RKO (cell line): ENCODE results near the gene ADGRL1.

Experiments
- DNase-seq: peaks from one replicate; pipeline ENCODE4 v3.0.0-alpha.2; 2016; ENCODE audit warnings: low spot score

ADGRL1 gene

DNA sequence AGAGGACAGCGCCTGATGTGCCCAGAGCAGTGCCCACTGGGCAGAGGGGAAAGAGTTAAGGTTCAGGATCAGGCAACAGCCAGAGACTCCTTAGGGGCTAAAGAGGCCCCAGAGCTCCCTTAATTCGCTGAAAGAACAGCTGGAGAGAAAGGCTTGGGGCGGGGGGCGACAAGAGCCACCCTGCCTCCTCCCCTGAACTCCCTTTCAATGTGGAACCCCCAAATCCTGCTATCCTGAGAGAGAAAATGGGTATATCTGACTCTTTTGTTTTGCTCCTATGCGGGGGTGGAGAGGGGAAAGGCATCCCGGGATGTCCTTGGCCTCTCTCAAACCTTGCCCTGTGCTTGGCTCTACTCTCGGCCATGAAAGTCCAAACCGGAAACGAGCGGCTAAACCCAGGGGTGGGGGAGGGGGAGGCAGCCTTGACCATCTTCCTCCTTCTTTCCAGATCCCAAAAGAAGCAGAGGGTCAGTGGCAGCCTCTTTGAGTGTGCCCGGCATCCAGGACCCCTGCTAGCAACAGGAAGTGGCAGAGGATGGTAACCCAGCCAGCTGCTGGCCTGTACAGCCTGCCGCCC lies 93.1 kb downstream of the ADGRL1 start:
- no peak for DNase-seq

GRCh38 chr19:14112051-14112808 lies 93.7 kb downstream of the ADGRL1 start:
- DNase-seq: no peak

GRCh38 chr19:14111486-14111885 lies 94.5 kb downstream of the ADGRL1 start:
- no peak for DNase-seq

DNA sequence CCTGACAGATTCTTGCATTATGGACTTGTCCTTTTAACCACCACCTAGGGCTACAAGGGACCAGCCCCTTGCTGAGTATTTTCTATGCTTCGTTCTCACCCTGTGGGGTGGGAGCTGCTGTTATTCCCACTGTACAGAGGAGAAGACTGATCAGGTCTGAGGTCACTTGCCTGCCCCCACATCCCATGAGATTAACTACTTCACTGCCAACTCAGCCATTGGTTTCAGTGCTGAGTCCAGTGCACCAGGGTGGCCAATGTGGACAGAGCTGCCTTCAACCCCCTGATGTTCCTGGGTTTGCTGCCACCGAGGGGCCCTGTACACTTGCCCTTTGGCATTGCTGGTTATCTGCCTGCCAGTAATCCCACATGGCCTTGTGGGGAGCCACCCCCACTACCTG lies 95.3 kb downstream of the ADGRL1 start:
- no peak for DNase-seq

- peak; percentile 42 for DNase-seq
These were observed 98.1 kb downstream of the ADGRL1 start for GRCh38 chr19:14107581-14108461.

DNA sequence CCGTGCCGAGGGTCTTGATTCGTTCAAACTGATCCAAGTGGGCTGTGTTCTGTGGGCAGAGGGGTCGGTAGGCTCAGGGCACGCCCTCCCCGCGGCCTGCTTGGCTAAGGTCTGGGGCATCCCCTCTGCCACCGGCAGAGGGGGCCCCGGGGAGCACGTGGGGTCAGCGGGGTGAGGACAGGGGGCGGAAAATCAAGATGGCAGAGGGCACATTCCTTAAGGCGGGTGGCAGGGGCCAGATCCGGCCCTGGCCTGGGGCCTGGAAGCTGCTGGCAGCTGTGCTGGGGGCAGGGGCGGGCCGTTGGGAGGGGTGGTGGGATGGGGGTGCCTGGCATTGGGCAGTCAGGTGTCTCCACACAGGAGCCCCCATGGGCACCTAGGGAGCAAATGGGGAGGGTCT lies 99.1 kb downstream of the ADGRL1 start:
- no peak for DNase-seq

- DNase-seq: no peak
These were observed 100.3 kb downstream of the ADGRL1 start for GRCh38 chr19:14105680-14106079.

DNA sequence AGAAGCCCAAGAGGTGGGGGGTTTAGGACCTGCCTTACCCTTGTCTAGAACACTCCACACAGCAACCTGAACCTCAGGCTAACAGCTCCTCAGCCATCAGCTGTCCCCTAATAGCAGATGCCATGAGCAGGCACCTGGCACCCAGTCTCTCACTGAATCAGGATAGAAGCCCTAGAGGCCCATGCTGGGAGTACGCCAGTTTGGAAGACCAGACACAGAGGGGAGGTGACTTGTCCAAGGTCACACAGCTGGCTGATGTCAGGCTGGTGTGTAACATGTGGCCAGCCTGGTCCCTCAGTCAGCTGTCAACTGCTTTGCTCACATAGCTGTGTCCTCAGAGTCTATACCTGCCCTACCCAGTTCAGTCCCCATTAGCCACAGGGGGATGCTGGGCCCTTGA lies 102.7 kb downstream of the ADGRL1 start:
- DNase-seq: peak; percentile 51

DNA sequence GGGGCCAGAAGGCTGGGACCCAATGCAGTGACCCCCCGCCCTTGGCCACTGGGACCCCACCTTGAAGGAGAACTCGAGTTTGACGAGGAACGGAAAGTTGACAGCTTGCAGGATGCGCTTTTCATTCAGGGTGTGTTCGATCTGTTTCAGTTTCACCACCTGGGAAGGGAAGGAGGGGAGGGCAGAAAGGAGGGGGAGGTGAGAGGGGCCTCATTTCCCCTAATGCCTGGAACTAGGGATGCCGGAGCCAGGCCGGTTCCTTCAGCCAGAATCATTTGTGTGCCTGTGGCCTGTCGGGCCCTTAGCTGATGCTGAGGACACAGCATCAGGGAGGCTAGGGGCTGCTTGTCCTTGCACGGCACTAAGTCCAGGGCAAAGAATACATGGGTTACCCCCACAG lies 103.2 kb downstream of the ADGRL1 start:
- DNase-seq: no peak

- no peak for DNase-seq
These were observed 103.8 kb downstream of the ADGRL1 start for GRCh38 chr19:14102102-14102696.

GRCh38 chr19:14101003-14101545 lies 104.9 kb downstream of the ADGRL1 start:
- no peak for DNase-seq
